RWPE2 (cell line): Measurements from ENCODE around the gene AKAP8L.
A peak's percentile ranks its signal among the peaks of the same experiment; 100 is the strongest.

Experiments used
- ATAC-seq: fragments of 200-7000 bp; cut with Tn5 transposase; 3 replicates; pipeline ENCODE4 v1.9.1; 2021; ENCODE audit warnings: low read depth
- DNase-seq: peaks from one replicate; pipeline ENCODE4 v3.0.0-alpha.2; 2020; ENCODE audit warnings: low spot score
- H3K27ac ChIP-seq: fragments of 450-650 bp; 2 replicates; pipeline ENCODE4 v1.5.1; 2017; ENCODE audit warnings: mild to moderate bottlenecking; ENCODE audit not compliant: poor library complexity, severe bottlenecking
- H3K27me3 ChIP-seq: fragments of 250-450 bp; sonication (Bioruptor Pico); 2 replicates; pipeline ENCODE4 v1.5.1; 2021; ENCODE audit warnings: mild to moderate bottlenecking, moderate library complexity; ENCODE audit not compliant: insufficient read depth, poor library complexity, severe bottlenecking
- H3K36me3 ChIP-seq: fragments of 250-450 bp; sonication (Bioruptor Pico); 2 replicates; pipeline ENCODE4 v1.5.1; 2020; ENCODE audit warnings: low read depth, mild to moderate bottlenecking, moderate library complexity
- H3K4me1 ChIP-seq: fragments of 250-450 bp; sonication (Bioruptor Pico); 2 replicates; pipeline ENCODE4 v1.5.1; 2021; ENCODE audit warnings: mild to moderate bottlenecking, moderate library complexity; ENCODE audit not compliant: insufficient read depth, poor library complexity, severe bottlenecking
- H3K4me3 ChIP-seq: fragments of 250-450 bp; sonication (Bioruptor Pico); 2 replicates; pipeline ENCODE4 v1.5.1; 2021; ENCODE audit warnings: mild to moderate bottlenecking, moderate library complexity; ENCODE audit not compliant: severe bottlenecking
- H3K9me3 ChIP-seq: fragments of 250-450 bp; sonication (Bioruptor Pico); 2 replicates; pipeline ENCODE4 v1.5.1; 2021; ENCODE audit warnings: mild to moderate bottlenecking, moderate library complexity; ENCODE audit not compliant: severe bottlenecking
- TF ChIP-seq, protein P1 (sequence below): fragments of 450-650 bp; IDR thresholded peaks from one replicate; pipeline ENCODE4 v1.5.1; 2017; ENCODE audit warnings: mild to moderate bottlenecking, moderate library complexity; ENCODE audit not compliant: poor library complexity, severe bottlenecking

The AKAP8L gene

DNA sequence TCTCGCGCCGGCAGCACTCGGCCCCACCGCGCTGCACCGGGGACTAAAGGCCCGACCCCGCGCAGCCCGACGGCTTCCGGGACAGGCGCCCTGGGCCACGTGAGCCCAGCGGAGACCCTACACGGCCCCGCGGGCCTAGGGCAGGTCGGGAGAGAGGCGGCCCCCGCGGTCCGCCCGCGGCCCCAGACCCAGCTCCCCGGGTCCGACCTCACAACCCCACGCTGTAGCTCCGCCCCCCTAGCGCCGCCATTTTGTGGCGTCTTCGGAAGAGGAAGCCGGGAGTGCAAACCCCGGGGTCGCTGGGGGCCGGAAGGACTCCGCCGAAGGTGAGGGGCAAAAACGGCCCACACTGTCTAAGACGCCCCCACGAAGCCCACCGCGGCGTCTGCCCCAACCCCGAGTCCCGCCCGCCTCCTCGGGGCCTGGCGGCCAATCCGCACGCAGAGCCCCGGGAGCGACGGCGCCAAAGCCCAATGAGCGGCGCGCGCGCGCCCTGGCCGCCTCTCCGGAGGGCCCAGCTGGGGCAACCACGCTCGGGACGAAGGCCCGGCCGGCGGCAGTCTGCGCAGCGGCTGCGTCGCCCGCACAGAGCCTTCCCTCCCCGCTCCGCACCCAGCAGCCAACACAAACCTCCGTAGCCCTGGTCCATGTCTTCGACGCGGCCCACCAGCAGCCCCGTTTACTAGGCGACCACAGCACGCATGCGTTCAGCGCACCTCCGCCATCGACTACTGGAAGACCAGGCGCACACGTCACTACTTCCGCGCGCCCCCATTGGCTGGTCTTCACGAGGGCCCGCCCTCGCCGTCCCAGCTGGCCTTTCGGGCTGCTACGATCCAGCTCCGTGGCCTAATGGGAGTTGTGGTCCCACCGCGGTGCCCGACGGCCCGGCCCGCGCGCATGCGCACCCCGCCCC, 39.4 kb downstream of the AKAP8L start, which contains the start of gene AKAP8:
Gene AKAP8 (minus strand): TSS at position 705 of the 916 bp plus-strand sequence. CDS start 56 bp downstream, at position 649.
- Histone ChIP-seq H3K27ac (peak within 1 kb of the TSS; percentile 85), H3K4me1 (peaks cover 7% of the 10 kb centered on the region), H3K36me3 (peaks cover 10% of the 10 kb centered on the region; the same call in 1 of the 2 replicates), H3K4me3 (peak within 1 kb of the TSS; percentile 72), H3K9me3 (no peaks in the 10 kb centered on the region), H3K27me3 (no peaks in the 10 kb centered on the region)
- TF ChIP-seq, protein P1, sequence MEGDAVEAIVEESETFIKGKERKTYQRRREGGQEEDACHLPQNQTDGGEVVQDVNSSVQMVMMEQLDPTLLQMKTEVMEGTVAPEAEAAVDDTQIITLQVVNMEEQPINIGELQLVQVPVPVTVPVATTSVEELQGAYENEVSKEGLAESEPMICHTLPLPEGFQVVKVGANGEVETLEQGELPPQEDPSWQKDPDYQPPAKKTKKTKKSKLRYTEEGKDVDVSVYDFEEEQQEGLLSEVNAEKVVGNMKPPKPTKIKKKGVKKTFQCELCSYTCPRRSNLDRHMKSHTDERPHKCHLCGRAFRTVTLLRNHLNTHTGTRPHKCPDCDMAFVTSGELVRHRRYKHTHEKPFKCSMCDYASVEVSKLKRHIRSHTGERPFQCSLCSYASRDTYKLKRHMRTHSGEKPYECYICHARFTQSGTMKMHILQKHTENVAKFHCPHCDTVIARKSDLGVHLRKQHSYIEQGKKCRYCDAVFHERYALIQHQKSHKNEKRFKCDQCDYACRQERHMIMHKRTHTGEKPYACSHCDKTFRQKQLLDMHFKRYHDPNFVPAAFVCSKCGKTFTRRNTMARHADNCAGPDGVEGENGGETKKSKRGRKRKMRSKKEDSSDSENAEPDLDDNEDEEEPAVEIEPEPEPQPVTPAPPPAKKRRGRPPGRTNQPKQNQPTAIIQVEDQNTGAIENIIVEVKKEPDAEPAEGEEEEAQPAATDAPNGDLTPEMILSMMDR, result no peak
- peak; percentile 84 for ATAC-seq
- DNase-seq, result peak; percentile 97

DNA sequence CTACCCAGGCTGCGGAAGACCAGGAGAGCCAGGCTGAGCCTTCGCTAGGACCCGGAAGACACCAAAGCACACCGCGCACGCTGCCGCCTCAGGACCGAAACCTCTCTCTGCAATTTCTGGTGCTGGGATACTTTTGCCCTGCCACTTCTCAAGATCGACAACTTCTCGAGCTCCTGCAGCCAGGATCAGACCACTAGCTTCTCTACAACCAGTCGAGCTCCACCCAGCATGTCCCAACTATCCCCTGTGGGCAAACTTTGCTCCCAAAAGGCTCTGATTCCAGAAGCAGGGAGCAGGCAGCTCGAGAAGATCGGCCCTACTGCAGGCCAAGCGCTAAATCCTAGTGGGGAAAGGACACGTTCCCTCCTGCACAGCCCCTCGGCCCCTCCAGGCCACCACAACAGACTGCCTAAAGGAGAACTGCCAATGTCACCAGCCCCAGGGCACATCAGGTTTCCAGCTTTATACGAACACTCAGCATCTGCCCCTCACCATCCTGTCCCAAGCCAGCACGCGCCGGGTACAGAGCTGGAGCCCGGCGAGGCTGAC, 40.2 kb downstream of the AKAP8L start:
- DNase-seq, result no peak

DNA sequence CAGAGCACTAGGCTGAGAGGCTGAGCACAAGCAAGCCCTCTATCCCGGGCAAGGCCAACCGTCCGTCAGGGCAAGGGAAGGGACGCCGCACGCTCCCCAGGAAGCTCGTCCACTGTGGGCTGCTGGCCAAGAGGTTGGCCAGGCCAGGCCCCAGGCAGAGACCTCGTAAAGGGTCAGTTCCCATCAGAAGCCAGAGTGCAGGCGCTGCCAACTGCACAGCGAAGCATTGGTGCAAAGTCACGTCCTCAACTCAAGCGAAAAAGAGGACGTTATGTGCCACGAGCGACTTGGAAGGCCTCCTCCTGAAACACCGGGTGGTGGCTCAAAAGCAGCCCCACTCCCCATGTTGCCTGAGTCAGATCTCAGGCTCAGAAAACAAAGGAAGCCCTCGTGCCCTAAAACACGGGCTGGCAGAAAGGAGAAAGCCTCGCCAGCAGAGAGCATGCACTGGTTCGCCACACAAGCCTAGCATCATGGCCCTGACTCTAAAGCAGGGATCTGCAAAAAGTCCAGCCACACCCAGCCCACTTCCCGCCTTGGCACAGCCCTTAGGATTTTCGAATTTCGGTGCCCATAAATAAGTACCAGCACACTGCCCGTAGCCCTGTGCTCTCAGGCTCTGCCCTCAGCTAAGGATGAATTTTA, 43.9 kb downstream of the AKAP8L start:
- peaks cover 48% of the 10 kb centered on the region for H3K36me3 ChIP-seq
- no peak overlapping the region for H3K27ac ChIP-seq
- no peak for DNase-seq
- no peak for ATAC-seq
- H3K9me3 ChIP-seq, result no peaks in the 10 kb centered on the region
- H3K4me1 ChIP-seq, result peaks cover 4% of the 10 kb centered on the region
- TF ChIP-seq, protein P1, result no peak
- H3K4me3 ChIP-seq, result no peak overlapping the region
- H3K27me3 ChIP-seq, result no peaks in the 10 kb centered on the region

More for the DNA sequence above, 40.2 kb downstream of the AKAP8L start:
- H3K27ac ChIP-seq, result peak overlapping the region; percentile 85
- peak overlapping the region; percentile 72 for H3K4me3 ChIP-seq
- no peaks in the 10 kb centered on the region for H3K27me3 ChIP-seq
- H3K4me1 ChIP-seq, result peaks cover 7% of the 10 kb centered on the region
- peaks cover 12% of the 10 kb centered on the region; the same call in 1 of the 2 replicates for H3K36me3 ChIP-seq
- TF ChIP-seq, protein P1, result no peak
- no peaks in the 10 kb centered on the region for H3K9me3 ChIP-seq
- ATAC-seq, result peak; percentile 18; the same call in 1 of the 3 replicates

DNA sequence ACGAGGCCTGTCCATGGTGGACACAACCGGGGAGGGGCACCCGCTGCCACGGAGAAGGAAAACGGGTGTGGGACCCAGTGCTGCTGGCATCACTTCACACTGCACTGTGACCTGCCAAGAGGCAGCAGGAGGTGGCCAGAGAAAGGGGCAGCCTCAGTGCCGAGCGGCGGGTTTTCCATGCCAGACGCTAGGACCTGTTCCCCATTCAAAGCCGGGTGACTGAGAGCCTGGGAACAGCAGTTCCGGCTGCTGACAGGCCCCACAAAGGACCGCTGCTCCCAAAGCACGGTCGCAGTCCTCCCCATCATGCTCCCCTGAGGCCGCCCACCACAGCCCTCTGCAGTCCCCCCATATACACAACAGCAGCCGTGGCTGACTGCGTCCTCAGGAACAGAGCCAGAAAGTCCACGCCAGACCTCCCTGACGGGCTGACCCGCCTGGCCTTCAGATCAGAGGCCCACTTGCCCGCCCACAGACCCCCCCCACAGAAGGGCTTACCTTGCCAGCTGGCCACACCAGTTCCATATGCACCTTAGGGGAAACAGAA, 44.6 kb downstream of the AKAP8L start:
- no peak overlapping the region for H3K27ac ChIP-seq
- TF ChIP-seq, protein P1, result no peak

More for the DNA sequence above, 44.6 kb downstream of the AKAP8L start:
- peaks cover 4% of the 10 kb centered on the region for H3K4me1 ChIP-seq
- H3K27me3 ChIP-seq, result no peaks in the 10 kb centered on the region
- H3K4me3 ChIP-seq, result no peak overlapping the region
- no peaks in the 10 kb centered on the region for H3K9me3 ChIP-seq
- no peak for ATAC-seq
- peaks cover 53% of the 10 kb centered on the region for H3K36me3 ChIP-seq
- no peak for DNase-seq
